GM12892 (cell line): ENCODE data around the gene ZBTB2.
"Not testable (repeated sequence)": the region's sequence is repeated elsewhere in the genome, so short reads cannot be mapped to it uniquely, and the experiment has no call there.

Experiments
- POLR2A ChIP-seq: IDR thresholded peaks from 2 replicates; pipeline ENCODE4 v1.6.1; 2011; ENCODE audit warnings: low read depth, low read length, control low read depth
- POLR2AphosphoS5 ChIP-seq: IDR thresholded peaks from 2 replicates; pipeline ENCODE4 v1.6.1; 2011; ENCODE audit warnings: low read depth, low read length, control low read depth
- TAF1 ChIP-seq: IDR thresholded peaks from 2 replicates; pipeline ENCODE4 v1.6.1; 2011; ENCODE audit warnings: low read depth, mild to moderate bottlenecking, control low read depth, low read length, borderline replicate concordance

DNA sequence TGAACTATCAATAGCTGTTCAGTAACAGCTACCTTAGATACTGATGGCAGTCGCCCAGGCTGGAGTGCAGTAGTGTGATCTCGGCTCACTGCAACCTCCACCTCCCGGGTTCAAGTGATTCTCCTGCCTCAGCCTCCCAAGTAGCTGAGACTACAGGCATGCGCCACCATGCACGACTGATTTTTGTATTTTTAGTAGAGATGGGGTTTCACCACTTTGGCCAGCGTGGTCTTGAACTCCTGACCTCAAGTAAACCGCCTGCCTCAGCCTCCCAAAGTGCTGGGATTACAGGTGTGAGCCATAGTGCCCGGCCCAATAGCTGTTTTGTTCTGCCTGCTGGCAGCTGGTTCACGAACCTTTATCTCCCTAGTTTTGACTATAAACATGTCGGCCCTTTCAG, 48.6 kb downstream of the ZBTB2 start:
- not testable (repeated sequence) for TF ChIP-seq POLR2A, TAF1, POLR2AphosphoS5
